Measurements from ENCODE around the gene SLCO2B1.

The SLCO2B1 gene

GRCh38 chr11:75200051-75200450 is 49.1 kb downstream of the SLCO2B1 start:
- Histone ChIP-seq H3K36me3 (ENCODE audit: control insufficient read depth, insufficient read depth, low read length) (no peaks in the 10 kb centered on the region), H3K4me1 (ENCODE audit: control insufficient read depth, insufficient read depth, low read length, poor library complexity, severe bottlenecking) (no peaks in the 10 kb centered on the region), H3K27ac (ENCODE audit: insufficient read depth, low read length, poor library complexity, severe bottlenecking) (no peak overlapping the region), H3K9me3 (ENCODE audit: control insufficient read depth, low read length) (no peaks in the 10 kb centered on the region), H3K27me3 (replicated peaks; ENCODE audit: control insufficient read depth, insufficient read depth, low read length, poor library complexity, severe bottlenecking) (no peaks in the 10 kb centered on the region), H3K4me3 (ENCODE audit: insufficient read depth, low read depth, low read length, poor library complexity, severe bottlenecking) (no peak overlapping the region)
- DNase-seq, result no peak

DNA sequence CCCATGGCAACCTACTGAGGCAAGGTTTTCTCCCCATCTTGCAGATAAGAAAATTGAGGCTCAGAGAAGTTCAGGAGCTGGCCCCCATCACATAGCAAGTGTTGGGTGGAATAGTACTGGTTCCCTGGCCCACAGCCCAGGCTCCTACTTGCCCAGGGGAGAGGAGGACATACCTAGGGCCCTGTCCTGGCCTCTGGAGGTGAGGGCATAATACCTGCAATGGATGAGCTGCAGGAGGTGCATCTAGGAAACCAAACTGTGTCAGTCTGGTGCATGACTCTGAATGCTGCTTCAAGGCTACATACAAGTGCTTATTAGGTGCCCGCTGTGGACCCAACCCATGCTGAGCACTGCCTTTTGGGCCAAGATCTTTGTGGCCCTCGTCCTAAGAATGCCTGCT is 49.6 kb downstream of the SLCO2B1 start:
- H3K9me3 ChIP-seq (ENCODE audit: control insufficient read depth, low read length), result no peaks in the 10 kb centered on the region
- H3K36me3 ChIP-seq (ENCODE audit: control insufficient read depth, insufficient read depth, low read length), result no peaks in the 10 kb centered on the region
- H3K4me3 ChIP-seq (ENCODE audit: insufficient read depth, low read depth, low read length, poor library complexity, severe bottlenecking), result no peak overlapping the region
- H3K4me1 ChIP-seq (ENCODE audit: control insufficient read depth, insufficient read depth, low read length, poor library complexity, severe bottlenecking), result no peaks in the 10 kb centered on the region
- DNase-seq, result no peak
- no peaks in the 10 kb centered on the region for H3K27me3 ChIP-seq (replicated peaks; ENCODE audit: control insufficient read depth, insufficient read depth, low read length, poor library complexity, severe bottlenecking)
- H3K27ac ChIP-seq (ENCODE audit: insufficient read depth, low read length, poor library complexity, severe bottlenecking), result no peak overlapping the region

DNA sequence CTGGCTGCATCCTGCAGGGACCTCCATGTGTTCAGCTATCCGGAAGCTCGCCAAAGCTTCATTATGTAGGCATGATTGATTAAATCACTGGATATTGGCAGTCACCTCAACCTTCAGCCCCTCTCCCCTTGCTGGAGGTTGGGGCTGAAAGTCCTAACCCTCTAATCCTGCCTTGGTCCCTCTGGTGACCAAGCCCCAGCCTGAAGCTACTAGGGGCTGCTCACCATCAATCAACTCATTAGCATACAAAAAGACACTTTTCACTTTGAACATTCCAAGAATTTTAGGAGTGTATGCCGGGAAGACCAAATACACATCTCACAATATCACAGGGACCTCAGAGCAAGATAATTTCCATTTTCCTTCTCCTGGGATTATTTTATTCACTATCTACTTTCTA is 50.9 kb downstream of the SLCO2B1 start:
- H3K27ac ChIP-seq (ENCODE audit: insufficient read depth, low read length, poor library complexity, severe bottlenecking), result no peak overlapping the region
- H3K4me1 ChIP-seq (ENCODE audit: control insufficient read depth, insufficient read depth, low read length, poor library complexity, severe bottlenecking), result no peaks in the 10 kb centered on the region
- no peaks in the 10 kb centered on the region for H3K36me3 ChIP-seq (ENCODE audit: control insufficient read depth, insufficient read depth, low read length)
- no peak overlapping the region for H3K4me3 ChIP-seq (ENCODE audit: insufficient read depth, low read depth, low read length, poor library complexity, severe bottlenecking)
- H3K9me3 ChIP-seq (ENCODE audit: control insufficient read depth, low read length), result no peaks in the 10 kb centered on the region
- no peaks in the 10 kb centered on the region for H3K27me3 ChIP-seq (replicated peaks; ENCODE audit: control insufficient read depth, insufficient read depth, low read length, poor library complexity, severe bottlenecking)
- no peak for DNase-seq

DNA sequence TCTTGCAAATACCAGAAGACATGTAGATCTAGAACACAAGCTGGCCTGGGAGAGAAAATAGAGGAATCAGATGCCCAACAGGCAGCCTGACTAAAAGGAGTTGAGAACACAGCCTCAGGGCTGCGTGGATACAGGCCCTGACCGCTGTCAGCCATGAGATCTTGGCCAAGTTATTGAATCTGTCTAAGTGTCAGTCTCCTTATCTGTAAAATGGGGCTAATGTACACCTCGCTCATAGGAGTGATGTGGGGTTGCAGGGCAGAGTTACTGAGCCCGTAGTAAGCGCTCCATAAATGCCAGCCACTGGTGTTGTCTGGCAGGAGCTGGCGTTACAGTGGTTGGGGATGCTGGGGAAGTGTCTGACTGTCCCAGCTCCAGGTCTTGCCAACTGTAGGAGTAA is 51.3 kb downstream of the SLCO2B1 start:
- Histone ChIP-seq H3K4me1 (ENCODE audit: control insufficient read depth, insufficient read depth, low read length, poor library complexity, severe bottlenecking) (no peaks in the 10 kb centered on the region), H3K36me3 (ENCODE audit: control insufficient read depth, insufficient read depth, low read length) (no peaks in the 10 kb centered on the region), H3K27me3 (replicated peaks; ENCODE audit: control insufficient read depth, insufficient read depth, low read length, poor library complexity, severe bottlenecking) (no peaks in the 10 kb centered on the region), H3K9me3 (ENCODE audit: control insufficient read depth, low read length) (no peaks in the 10 kb centered on the region), H3K4me3 (ENCODE audit: insufficient read depth, low read depth, low read length, poor library complexity, severe bottlenecking) (no peak overlapping the region), H3K27ac (ENCODE audit: insufficient read depth, low read length, poor library complexity, severe bottlenecking) (no peak overlapping the region)
- no peak for DNase-seq

DNA sequence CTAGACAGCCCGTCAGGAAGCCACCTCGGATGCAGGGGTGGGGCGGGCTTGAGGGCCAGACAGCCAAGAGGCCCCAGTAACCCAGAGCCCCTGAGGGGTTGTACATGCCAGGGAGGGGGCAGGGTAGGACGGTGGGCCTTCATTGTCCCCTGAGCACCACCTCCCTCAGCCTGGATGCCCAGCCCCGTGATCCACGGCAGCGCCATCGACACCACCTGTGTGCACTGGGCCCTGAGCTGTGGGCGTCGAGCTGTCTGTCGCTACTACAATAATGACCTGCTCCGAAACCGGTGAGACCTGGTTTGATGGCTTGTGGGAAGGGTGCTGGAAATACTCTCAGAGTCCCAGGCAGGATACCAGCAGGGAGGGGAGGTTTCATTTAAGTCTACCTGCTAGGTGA is 52.2 kb downstream of the SLCO2B1 start:
- no peak for DNase-seq
- Histone ChIP-seq H3K4me3 (ENCODE audit: insufficient read depth, low read depth, low read length, poor library complexity, severe bottlenecking) (no peak overlapping the region), H3K27me3 (replicated peaks; ENCODE audit: control insufficient read depth, insufficient read depth, low read length, poor library complexity, severe bottlenecking) (no peaks in the 10 kb centered on the region), H3K9me3 (ENCODE audit: control insufficient read depth, low read length) (no peaks in the 10 kb centered on the region), H3K4me1 (ENCODE audit: control insufficient read depth, insufficient read depth, low read length, poor library complexity, severe bottlenecking) (no peaks in the 10 kb centered on the region), H3K36me3 (ENCODE audit: control insufficient read depth, insufficient read depth, low read length) (no peaks in the 10 kb centered on the region), H3K27ac (ENCODE audit: insufficient read depth, low read length, poor library complexity, severe bottlenecking) (no peak overlapping the region)

GRCh38 chr11:75203641-75204011 is 52.7 kb downstream of the SLCO2B1 start:
- no peaks in the 10 kb centered on the region for H3K4me1 ChIP-seq (ENCODE audit: control insufficient read depth, insufficient read depth, low read length, poor library complexity, severe bottlenecking)
- no peak overlapping the region for H3K27ac ChIP-seq (ENCODE audit: insufficient read depth, low read length, poor library complexity, severe bottlenecking)
- no peaks in the 10 kb centered on the region for H3K27me3 ChIP-seq (replicated peaks; ENCODE audit: control insufficient read depth, insufficient read depth, low read length, poor library complexity, severe bottlenecking)
- no peak overlapping the region for H3K4me3 ChIP-seq (ENCODE audit: insufficient read depth, low read depth, low read length, poor library complexity, severe bottlenecking)
- H3K36me3 ChIP-seq (ENCODE audit: control insufficient read depth, insufficient read depth, low read length), result no peaks in the 10 kb centered on the region
- DNase-seq, result no peak
- no peaks in the 10 kb centered on the region for H3K9me3 ChIP-seq (ENCODE audit: control insufficient read depth, low read length)

GRCh38 chr11:75204012-75204674 is 53.2 kb downstream of the SLCO2B1 start:
- no peaks in the 10 kb centered on the region for H3K27me3 ChIP-seq (replicated peaks; ENCODE audit: control insufficient read depth, insufficient read depth, low read length, poor library complexity, severe bottlenecking)
- no peaks in the 10 kb centered on the region for H3K4me1 ChIP-seq (ENCODE audit: control insufficient read depth, insufficient read depth, low read length, poor library complexity, severe bottlenecking)
- H3K4me3 ChIP-seq (ENCODE audit: insufficient read depth, low read depth, low read length, poor library complexity, severe bottlenecking), result no peak overlapping the region
- no peak for DNase-seq
- no peak overlapping the region for H3K27ac ChIP-seq (ENCODE audit: insufficient read depth, low read length, poor library complexity, severe bottlenecking)
- no peaks in the 10 kb centered on the region for H3K9me3 ChIP-seq (ENCODE audit: control insufficient read depth, low read length)
- H3K36me3 ChIP-seq (ENCODE audit: control insufficient read depth, insufficient read depth, low read length), result no peaks in the 10 kb centered on the region

DNA sequence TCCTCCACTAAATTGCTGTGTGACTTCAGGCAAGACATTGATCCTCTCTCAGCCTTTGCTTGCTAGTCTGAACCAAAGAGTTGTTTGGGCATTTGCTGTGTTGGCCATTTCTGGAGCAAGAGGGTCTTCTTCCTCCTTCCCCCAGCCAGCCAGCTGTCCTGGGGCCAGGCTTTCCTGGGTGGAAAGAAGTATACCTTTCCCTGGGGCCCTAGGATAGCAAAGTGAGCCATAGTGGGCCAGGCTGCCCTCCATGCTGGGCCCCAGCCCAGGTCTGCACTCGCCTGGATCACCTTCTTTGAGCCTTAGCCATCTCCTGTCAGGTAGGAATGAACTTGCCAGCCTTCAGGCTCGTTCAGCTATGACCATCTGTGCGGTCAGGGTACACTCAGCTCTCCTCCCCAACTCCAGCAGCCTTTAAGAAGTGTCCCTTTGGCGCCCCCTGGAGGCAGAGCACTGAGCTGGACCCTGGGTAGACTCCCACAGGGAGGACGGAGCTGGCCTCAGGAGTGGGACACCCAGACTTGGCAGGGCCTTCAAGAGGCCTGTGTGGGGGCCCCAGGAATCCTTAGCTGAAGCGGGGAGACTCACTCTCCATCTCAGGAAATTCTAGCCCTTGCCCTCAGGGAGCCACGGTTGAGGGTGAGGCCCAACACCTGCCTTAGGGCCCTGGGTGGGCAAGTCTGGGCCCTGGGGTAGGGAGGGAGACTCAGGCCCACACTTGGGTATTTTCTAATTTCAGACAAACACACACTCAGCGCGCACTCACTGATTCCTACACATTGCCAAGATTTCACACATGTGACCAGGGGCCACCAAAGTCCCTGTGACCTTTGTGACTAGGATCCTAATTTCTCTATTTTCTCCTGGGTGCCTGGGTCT is 54.0 kb downstream of the SLCO2B1 start:
- DNase-seq, result peak; percentile 42 to 69 (median 57)
- no peaks in the 10 kb centered on the region for H3K36me3 ChIP-seq (ENCODE audit: control insufficient read depth, insufficient read depth, low read length)
- H3K27ac ChIP-seq (ENCODE audit: insufficient read depth, low read length, poor library complexity, severe bottlenecking), result no peak overlapping the region
- no peaks in the 10 kb centered on the region for H3K4me1 ChIP-seq (ENCODE audit: control insufficient read depth, insufficient read depth, low read length, poor library complexity, severe bottlenecking)
- H3K9me3 ChIP-seq (ENCODE audit: control insufficient read depth, low read length), result no peaks in the 10 kb centered on the region
- H3K27me3 ChIP-seq (replicated peaks; ENCODE audit: control insufficient read depth, insufficient read depth, low read length, poor library complexity, severe bottlenecking), result no peaks in the 10 kb centered on the region
- no peak overlapping the region for H3K4me3 ChIP-seq (ENCODE audit: insufficient read depth, low read depth, low read length, poor library complexity, severe bottlenecking)

- H3K4me3 ChIP-seq (ENCODE audit: insufficient read depth, low read depth, low read length, poor library complexity, severe bottlenecking), result no peak overlapping the region
- H3K4me1 ChIP-seq (ENCODE audit: control insufficient read depth, insufficient read depth, low read length, poor library complexity, severe bottlenecking), result no peaks in the 10 kb centered on the region
- H3K27me3 ChIP-seq (replicated peaks; ENCODE audit: control insufficient read depth, insufficient read depth, low read length, poor library complexity, severe bottlenecking), result no peaks in the 10 kb centered on the region
- no peak overlapping the region for H3K27ac ChIP-seq (ENCODE audit: insufficient read depth, low read length, poor library complexity, severe bottlenecking)
- no peak for DNase-seq
- H3K36me3 ChIP-seq (ENCODE audit: control insufficient read depth, insufficient read depth, low read length), result no peaks in the 10 kb centered on the region
- no peaks in the 10 kb centered on the region for H3K9me3 ChIP-seq (ENCODE audit: control insufficient read depth, low read length)
These were observed 54.7 kb downstream of the SLCO2B1 start for GRCh38 chr11:75205564-75206020.

DNA sequence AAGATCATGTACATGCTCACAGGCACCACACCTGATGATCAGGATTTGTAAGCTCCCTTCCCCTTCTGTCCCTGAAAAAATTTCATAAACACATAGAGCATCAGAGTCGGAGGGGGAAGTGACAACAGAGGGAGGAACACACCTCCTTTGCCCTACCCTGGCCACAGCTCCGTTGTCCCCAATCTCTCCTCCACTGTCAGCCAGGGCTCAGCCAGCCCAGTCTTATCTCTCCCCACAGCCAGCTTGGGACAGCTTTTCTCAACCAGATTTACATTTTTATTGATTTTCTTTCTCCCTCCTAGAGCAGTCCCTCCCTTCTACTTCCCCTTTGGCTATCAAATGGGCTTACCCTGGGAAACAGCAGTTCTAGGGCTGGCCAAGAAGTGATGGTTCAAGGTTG is 57.5 kb downstream of the SLCO2B1 start:
- Histone ChIP-seq H3K27ac (ENCODE audit: insufficient read depth, low read length, poor library complexity, severe bottlenecking) (no peak overlapping the region), H3K36me3 (ENCODE audit: control insufficient read depth, insufficient read depth, low read length) (no peaks in the 10 kb centered on the region), H3K4me3 (ENCODE audit: insufficient read depth, low read depth, low read length, poor library complexity, severe bottlenecking) (no peak overlapping the region), H3K9me3 (ENCODE audit: control insufficient read depth, low read length) (no peaks in the 10 kb centered on the region), H3K4me1 (ENCODE audit: control insufficient read depth, insufficient read depth, low read length, poor library complexity, severe bottlenecking) (no peaks in the 10 kb centered on the region), H3K27me3 (replicated peaks; ENCODE audit: control insufficient read depth, insufficient read depth, low read length, poor library complexity, severe bottlenecking) (no peaks in the 10 kb centered on the region)
- DNase-seq, result no peak
